ENCODE measurements around the gene MCM3.
A peak's percentile ranks its signal among the peaks of the same experiment; 100 is the strongest.

The MCM3 gene

GRCh38 chr6:52300489-52300931 is 16.0 kb upstream of the MCM3 start:
- DNase-seq, result no peak

GRCh38 chr6:52299653-52300052 is 15.1 kb upstream of the MCM3 start:
- DNase-seq, result no peak

GRCh38 chr6:52297433-52297832 is 12.9 kb upstream of the MCM3 start:
- no peak for DNase-seq

- no peak for DNase-seq
Observed at GRCh38 chr6:52293067-52293466, 8.5 kb upstream of the MCM3 start.

- no peak for DNase-seq
Observed at GRCh38 chr6:52288841-52289240, 4.3 kb upstream of the MCM3 start.

GRCh38 chr6:52288216-52288615 is 3.7 kb upstream of the MCM3 start:
- DNase-seq, result no peak

- peak; percentile 54 for DNase-seq
Observed at GRCh38 chr6:52286798-52287432, 2.4 kb upstream of the MCM3 start.

- DNase-seq, result peak; percentile 55
Observed at GRCh38 chr6:52285177-52286068, 881 bp upstream of the MCM3 start.

GRCh38 chr6:52284131-52284459 is 447 bp downstream of the MCM3 start:
- peak; percentile 59 for DNase-seq

GRCh38 chr6:52283111-52283510 is 1.4 kb downstream of the MCM3 start:
- DNase-seq, result no peak

- DNase-seq, result no peak
Observed at GRCh38 chr6:52276130-52276529, 8.4 kb downstream of the MCM3 start.

- DNase-seq, result no peak
Observed at GRCh38 chr6:52271852-52272460, 12.6 kb downstream of the MCM3 start.

- DNase-seq, result peak; percentile 55
Observed at GRCh38 chr6:52263709-52264540, 20.6 kb downstream of the MCM3 start.

GRCh38 chr6:52262620-52263344 is 21.8 kb downstream of the MCM3 start:
- no peak for DNase-seq

GRCh38 chr6:52261229-52261628 is 23.3 kb downstream of the MCM3 start:
- no peak for DNase-seq

- DNase-seq, result no peak
Observed at GRCh38 chr6:52260634-52261033, 23.9 kb downstream of the MCM3 start.

GRCh38 chr6:52255434-52255833 is 29.1 kb downstream of the MCM3 start:
- no peak for DNase-seq

GRCh38 chr6:52254731-52255378 is 29.7 kb downstream of the MCM3 start:
- DNase-seq, result no peak

GRCh38 chr6:52253494-52253893 is 31.0 kb downstream of the MCM3 start:
- no peak for DNase-seq

GRCh38 chr6:52251113-52251512 is 33.4 kb downstream of the MCM3 start:
- DNase-seq, result no peak

- no peak for DNase-seq
Observed at GRCh38 chr6:52249078-52249477, 35.5 kb downstream of the MCM3 start.

- no peak for DNase-seq
Observed at GRCh38 chr6:52245425-52245824, 39.1 kb downstream of the MCM3 start.
